Neural crest cell (in vitro differentiated cells): ENCODE measurements around the gene PAEP. TPM values are rescaled to one million over a fixed set of nuclear protein-coding genes. Genes with fewer than 3 reads are reported as not detected.
"Not testable (repeated sequence)": the region's sequence is repeated elsewhere in the genome, so short reads cannot be mapped to it uniquely, and the experiment has no call there.

Experiments
- DNase-seq: peaks from one replicate; pipeline ENCODE4 v3.0.0; 2021; ENCODE audit warnings: low read depth, mixed read lengths, low spot score
- H3K27ac Mint-ChIP-seq: one replicate; pipeline ENCODE4 v1.8.0; 2021; ENCODE audit warnings: mild to moderate bottlenecking, mixed read lengths; ENCODE audit not compliant: unreplicated experiment
- H3K27me3 Mint-ChIP-seq: 2 replicates; pipeline ENCODE4 v1.8.0; 2021; ENCODE audit warnings: low read depth, mild to moderate bottlenecking, mixed read lengths
- H3K36me3 Mint-ChIP-seq: 2 replicates; pipeline ENCODE4 v1.8.0; 2021; ENCODE audit warnings: low read depth, mild to moderate bottlenecking, mixed read lengths
- H3K4me1 Mint-ChIP-seq: 2 replicates; pipeline ENCODE4 v1.8.0; 2021; ENCODE audit warnings: mixed read lengths
- H3K4me3 Mint-ChIP-seq: one replicate; pipeline ENCODE4 v1.8.0; 2021; ENCODE audit warnings: mild to moderate bottlenecking, mixed read lengths
- H3K9me3 Mint-ChIP-seq: 2 replicates; pipeline ENCODE4 v1.8.0; 2021; ENCODE audit warnings: mixed read lengths
- CTCF ChIP-seq: fragments of 200-600 bp; sonication (generic); conservative IDR thresholded peaks from 2 replicates; pipeline ENCODE4 v1.5.0; 2021; ENCODE audit warnings: antibody characterized with exemption, mild to moderate bottlenecking
- total RNA-seq: library from RNA; stranded (reverse); gene quantifications from 2 replicates; pipeline ENCODE4 v1.2.1, GENCODE V29; 2021

Gene PAEP
- total RNA-seq, 1 donor from 2014 or later: not detected

GRCh38 chr9:135530146-135530545, 31.4 kb upstream of the PAEP start:
- H3K4me3 Mint-ChIP-seq: no peak overlapping the region
- H3K27me3 Mint-ChIP-seq: peaks cover 3% of the 10 kb centered on the region
- no peak for TF ChIP-seq CTCF
- no peaks in the 10 kb centered on the region for H3K9me3 Mint-ChIP-seq
- no peak overlapping the region for H3K27ac Mint-ChIP-seq
- no peaks in the 10 kb centered on the region for H3K36me3 Mint-ChIP-seq
- no peak for DNase-seq
- H3K4me1 Mint-ChIP-seq: peaks cover 4% of the 10 kb centered on the region

GRCh38 chr9:135531096-135531495, 30.5 kb upstream of the PAEP start:
- Mint-ChIP-seq H3K27me3 (peaks cover 3% of the 10 kb centered on the region), H3K4me3 (no peak overlapping the region), H3K27ac (no peak overlapping the region), H3K9me3 (no peaks in the 10 kb centered on the region), H3K4me1 (peaks cover 4% of the 10 kb centered on the region), H3K36me3 (no peaks in the 10 kb centered on the region)
- no peak for DNase-seq
- TF ChIP-seq CTCF: no peak

- Mint-ChIP-seq H3K27me3 (peaks cover 19% of the 10 kb centered on the region), H3K9me3 (no peaks in the 10 kb centered on the region), H3K4me3 (no peak overlapping the region), H3K36me3 (no peaks in the 10 kb centered on the region), H3K4me1 (peaks cover 4% of the 10 kb centered on the region), H3K27ac (no peak overlapping the region)
- TF ChIP-seq CTCF: no peak
- DNase-seq: no peak
Measured at GRCh38 chr9:135533113-135533512, 28.4 kb upstream of the PAEP start.

GRCh38 chr9:135533674-135534073, 27.9 kb upstream of the PAEP start:
- Mint-ChIP-seq H3K9me3 (no peaks in the 10 kb centered on the region), H3K4me1 (peaks cover 4% of the 10 kb centered on the region), H3K27me3 (peaks cover 24% of the 10 kb centered on the region), H3K36me3 (no peaks in the 10 kb centered on the region), H3K27ac (no peak overlapping the region), H3K4me3 (no peak overlapping the region)
- no peak for DNase-seq
- no peak for TF ChIP-seq CTCF

- not testable (repeated sequence) for H3K36me3 Mint-ChIP-seq
- H3K27me3 Mint-ChIP-seq: peaks cover 28% of the 10 kb centered on the region
Measured at GRCh38 chr9:135534192-135534711, 27.3 kb upstream of the PAEP start.

GRCh38 chr9:135534826-135535225, 26.7 kb upstream of the PAEP start:
- peaks cover 32% of the 10 kb centered on the region for H3K27me3 Mint-ChIP-seq
- not testable (repeated sequence) for H3K4me1 Mint-ChIP-seq, H3K27ac Mint-ChIP-seq

More at GRCh38 chr9:135534192-135534711, 27.3 kb upstream of the PAEP start:
- not testable (repeated sequence) for H3K27ac Mint-ChIP-seq, DNase-seq, H3K4me3 Mint-ChIP-seq, H3K9me3 Mint-ChIP-seq, H3K4me1 Mint-ChIP-seq

GRCh38 chr9:135535631-135536030, 25.9 kb upstream of the PAEP start:
- H3K27me3 Mint-ChIP-seq: peaks cover 39% of the 10 kb centered on the region
- H3K4me1 Mint-ChIP-seq, H3K9me3 Mint-ChIP-seq, H3K4me3 Mint-ChIP-seq, H3K27ac Mint-ChIP-seq, DNase-seq, H3K36me3 Mint-ChIP-seq: not testable (repeated sequence)

More at GRCh38 chr9:135534826-135535225, 26.7 kb upstream of the PAEP start:
- H3K9me3 Mint-ChIP-seq, H3K4me3 Mint-ChIP-seq, DNase-seq, H3K36me3 Mint-ChIP-seq: not testable (repeated sequence)
